Muscle layer of colon (tissue), 2 donors: ENCODE measurements around the gene ZNF341.

ENCODE experiments used
- H3K27ac ChIP-seq: one replicate; pipeline ENCODE4 v1.7.0; 2013; ENCODE audit warnings: low read depth, mild to moderate bottlenecking, low read length, moderate library complexity
- H3K27me3 ChIP-seq, 2 donors: one replicate each; pipeline ENCODE4 v1.7.0; 2013; ENCODE audit warnings: low read length in 2 of 2, mild to moderate bottlenecking in 2 of 2; ENCODE audit not compliant: insufficient read depth in 2 of 2, control insufficient read depth in 1 of 2
- H3K36me3 ChIP-seq: one replicate; pipeline ENCODE4 v1.7.0; 2013; ENCODE audit warnings: mild to moderate bottlenecking, low read length; ENCODE audit not compliant: insufficient read depth
- H3K4me1 ChIP-seq: one replicate; pipeline ENCODE4 v1.7.0; 2013; ENCODE audit warnings: mild to moderate bottlenecking, low read length; ENCODE audit not compliant: insufficient read depth
- H3K4me3 ChIP-seq, 2 donors: one replicate each; pipeline ENCODE4 v1.7.0; 2013; ENCODE audit warnings: low read length in 2 of 2, low read depth in 1 of 2, mild to moderate bottlenecking in 1 of 2, moderate library complexity in 1 of 2
- H3K9ac ChIP-seq: one replicate; pipeline ENCODE4 v1.7.0; 2013; ENCODE audit warnings: low read length
- H3K9me3 ChIP-seq: one replicate; pipeline ENCODE4 v1.7.0; 2013; ENCODE audit warnings: mild to moderate bottlenecking, low read length
- donor health status: abdominal sarcoma.
- donor health status: Adenocarcinoma of cecum.

ZNF341 gene

DNA sequence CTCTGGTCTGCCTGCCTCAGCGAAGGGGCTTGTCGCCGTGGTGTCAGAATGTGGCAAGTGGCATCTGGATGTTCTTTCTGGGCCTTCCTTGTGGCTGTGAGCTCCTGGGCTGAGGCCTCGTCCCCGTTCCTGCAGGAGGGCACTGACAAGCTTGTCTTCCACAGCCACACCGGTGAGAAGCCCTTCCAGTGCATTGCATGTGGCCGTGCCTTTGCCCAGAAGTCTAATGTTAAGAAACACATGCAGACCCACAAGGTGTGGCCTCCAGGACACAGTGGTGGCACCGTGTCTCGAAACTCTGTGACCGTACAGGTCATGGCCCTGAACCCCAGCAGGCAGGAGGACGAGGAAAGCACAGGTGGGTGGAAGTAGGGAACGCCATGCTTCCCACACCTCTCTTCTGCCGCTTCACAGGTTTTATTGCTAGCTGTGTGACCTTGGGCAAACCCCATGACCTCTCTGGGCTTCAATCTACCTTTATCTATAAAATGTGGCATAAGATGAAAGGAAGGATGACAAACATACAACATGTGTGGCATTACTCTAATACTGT is 30.0 kb downstream of the ZNF341 start:
- Histone ChIP-seq H3K9me3 (peaks cover 4% of the 10 kb centered on the region), H3K27ac (no peak overlapping the region), H3K27me3 (no peaks in the 10 kb centered on the region), H3K4me3 (no peak overlapping the region), H3K4me1 (no peaks in the 10 kb centered on the region), H3K36me3 (peaks cover 7% of the 10 kb centered on the region), H3K9ac (no peak overlapping the region)

DNA sequence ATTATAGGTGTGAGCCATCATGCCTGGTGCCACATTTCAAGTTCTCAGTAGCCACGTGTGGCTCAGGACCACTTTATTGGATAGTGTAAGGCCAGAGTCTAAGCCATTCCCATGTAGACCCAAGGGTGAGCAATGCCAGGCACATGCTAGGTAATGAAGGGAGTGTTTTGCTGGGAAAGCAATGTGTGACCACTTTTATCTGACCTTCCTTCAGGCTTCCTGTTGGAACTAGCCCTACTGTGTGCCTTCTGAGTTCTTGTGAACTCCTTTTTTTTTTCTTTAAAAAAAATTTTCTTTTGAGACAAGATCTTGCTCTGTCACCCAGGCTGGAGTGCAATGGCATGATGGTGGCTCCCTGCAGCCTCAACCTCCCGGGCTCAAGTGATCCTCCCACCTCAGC is 33.3 kb downstream of the ZNF341 start:
- no peak overlapping the region for H3K27ac ChIP-seq
- H3K4me3 ChIP-seq, result no peak overlapping the region
- no peaks in the 10 kb centered on the region for H3K4me1 ChIP-seq
- H3K9ac ChIP-seq, result no peak overlapping the region
- peaks cover 6% of the 10 kb centered on the region for H3K36me3 ChIP-seq
- no peaks in the 10 kb centered on the region for H3K27me3 ChIP-seq
- no peaks in the 10 kb centered on the region for H3K9me3 ChIP-seq

DNA sequence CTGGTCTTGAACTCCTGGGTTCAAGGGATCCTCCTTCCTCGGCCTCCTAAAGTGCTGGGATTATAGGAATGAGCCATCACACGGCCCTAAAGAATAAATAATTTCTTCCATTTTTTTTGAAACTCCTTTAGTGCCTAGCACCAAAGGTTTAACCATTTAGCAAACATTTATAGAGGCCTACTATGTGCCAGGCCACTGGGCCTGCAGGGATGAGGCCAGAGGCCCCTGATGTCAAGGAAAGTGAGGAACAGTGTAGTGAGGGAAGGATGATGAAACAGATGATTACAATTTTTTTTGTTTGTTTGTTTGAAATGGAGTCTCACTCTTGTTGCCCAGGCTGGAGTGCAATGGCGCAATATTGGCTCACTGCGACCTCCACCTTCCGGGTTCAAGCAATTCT is 33.8 kb downstream of the ZNF341 start:
- Histone ChIP-seq H3K27me3 (no peaks in the 10 kb centered on the region), H3K4me1 (no peaks in the 10 kb centered on the region), H3K9ac (no peak overlapping the region), H3K4me3 (no peak overlapping the region), H3K9me3 (no peaks in the 10 kb centered on the region), H3K27ac (no peak overlapping the region), H3K36me3 (peaks cover 6% of the 10 kb centered on the region)

DNA sequence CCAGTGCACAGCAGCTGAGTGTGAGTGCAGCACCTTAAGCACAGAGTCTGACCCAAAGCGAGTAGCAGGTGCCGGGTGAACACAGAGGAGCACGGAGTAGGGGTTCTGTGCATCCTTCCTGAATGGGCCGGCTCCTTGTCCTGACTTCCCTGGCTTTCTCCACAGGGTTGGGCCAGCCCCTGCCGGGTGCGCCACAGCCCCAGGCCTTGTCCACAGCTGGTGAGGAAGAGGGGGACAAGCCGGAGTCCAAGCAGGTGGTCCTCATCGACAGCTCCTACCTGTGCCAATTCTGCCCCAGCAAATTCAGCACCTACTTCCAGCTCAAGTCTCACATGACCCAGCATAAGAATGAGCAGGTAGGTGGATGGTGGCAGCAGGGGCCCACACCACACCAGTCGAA is 34.9 kb downstream of the ZNF341 start:
- Histone ChIP-seq H3K4me1 (no peaks in the 10 kb centered on the region), H3K4me3 (no peak overlapping the region), H3K36me3 (peaks cover 6% of the 10 kb centered on the region), H3K9ac (no peak overlapping the region), H3K27me3 (no peaks in the 10 kb centered on the region), H3K27ac (no peak overlapping the region), H3K9me3 (no peaks in the 10 kb centered on the region)

DNA sequence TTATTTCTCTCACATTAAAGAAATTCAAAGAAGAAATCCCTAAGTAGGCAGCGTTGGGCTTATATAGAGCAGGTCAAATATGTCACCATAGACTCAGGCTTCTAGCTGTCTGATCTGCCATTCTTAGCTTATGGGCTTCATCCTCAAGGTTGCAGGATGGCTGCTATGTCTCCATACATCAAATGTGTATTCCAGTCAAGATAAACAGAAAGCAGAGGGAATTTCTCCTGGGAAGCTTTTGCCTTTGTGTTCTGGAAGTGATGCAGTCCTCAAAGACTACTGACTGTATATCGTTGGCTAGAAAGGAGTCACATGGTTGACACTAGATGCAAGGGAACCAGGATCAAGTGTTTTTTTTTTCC is 36.0 kb downstream of the ZNF341 start:
- no peak overlapping the region for H3K4me3 ChIP-seq
- no peaks in the 10 kb centered on the region for H3K4me1 ChIP-seq
- H3K27ac ChIP-seq, result no peak overlapping the region
- H3K9me3 ChIP-seq, result no peaks in the 10 kb centered on the region
- no peaks in the 10 kb centered on the region for H3K27me3 ChIP-seq
- H3K9ac ChIP-seq, result no peak overlapping the region
- H3K36me3 ChIP-seq, result peaks cover 6% of the 10 kb centered on the region

DNA sequence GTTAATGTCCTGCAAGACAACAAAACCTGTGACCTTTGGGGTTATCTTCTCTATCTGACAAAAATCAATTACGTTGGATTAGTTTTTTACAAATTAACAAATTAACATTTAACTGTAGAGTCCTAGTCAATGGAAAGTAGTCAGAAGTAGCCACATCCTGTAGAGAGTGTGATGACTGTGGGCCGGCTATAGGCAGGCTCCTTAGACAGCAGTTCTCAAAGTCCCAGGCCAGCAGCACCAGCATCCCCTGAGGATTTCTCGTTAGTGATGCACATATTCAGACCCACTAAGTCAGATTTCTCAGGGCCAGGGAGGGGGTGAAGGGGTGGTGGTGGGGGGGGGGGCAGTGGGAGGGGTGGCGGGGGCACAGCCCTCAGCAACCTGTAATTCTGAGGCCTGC is 37.2 kb downstream of the ZNF341 start:
- no peaks in the 10 kb centered on the region for H3K4me1 ChIP-seq
- no peak overlapping the region for H3K9ac ChIP-seq
- peaks cover 11% of the 10 kb centered on the region for H3K36me3 ChIP-seq
- no peaks in the 10 kb centered on the region for H3K27me3 ChIP-seq
- no peaks in the 10 kb centered on the region for H3K9me3 ChIP-seq
- H3K4me3 ChIP-seq, result no peak overlapping the region
- no peak overlapping the region for H3K27ac ChIP-seq

DNA sequence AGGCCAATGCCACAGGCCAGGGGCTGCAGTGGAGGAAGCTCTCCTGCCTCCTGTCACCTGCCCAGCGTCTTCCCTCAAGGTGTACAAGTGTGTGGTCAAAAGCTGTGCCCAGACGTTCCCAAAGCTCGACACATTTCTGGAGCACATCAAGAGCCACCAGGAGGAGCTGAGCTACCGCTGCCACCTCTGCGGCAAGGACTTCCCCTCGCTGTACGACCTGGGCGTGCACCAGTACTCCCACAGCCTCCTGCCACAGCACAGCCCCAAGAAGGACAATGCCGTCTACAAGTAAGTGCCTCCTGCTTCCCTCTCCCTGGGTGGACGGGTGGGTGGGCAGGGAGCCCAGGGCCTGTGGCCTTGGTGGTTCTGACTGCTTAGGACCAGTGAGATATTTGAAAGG is 38.2 kb downstream of the ZNF341 start:
- H3K4me1 ChIP-seq, result no peaks in the 10 kb centered on the region
- H3K27ac ChIP-seq, result no peak overlapping the region
- no peak overlapping the region for H3K4me3 ChIP-seq
- no peaks in the 10 kb centered on the region for H3K27me3 ChIP-seq
- no peaks in the 10 kb centered on the region for H3K9me3 ChIP-seq
- peaks cover 11% of the 10 kb centered on the region for H3K36me3 ChIP-seq
- no peak overlapping the region for H3K9ac ChIP-seq

DNA sequence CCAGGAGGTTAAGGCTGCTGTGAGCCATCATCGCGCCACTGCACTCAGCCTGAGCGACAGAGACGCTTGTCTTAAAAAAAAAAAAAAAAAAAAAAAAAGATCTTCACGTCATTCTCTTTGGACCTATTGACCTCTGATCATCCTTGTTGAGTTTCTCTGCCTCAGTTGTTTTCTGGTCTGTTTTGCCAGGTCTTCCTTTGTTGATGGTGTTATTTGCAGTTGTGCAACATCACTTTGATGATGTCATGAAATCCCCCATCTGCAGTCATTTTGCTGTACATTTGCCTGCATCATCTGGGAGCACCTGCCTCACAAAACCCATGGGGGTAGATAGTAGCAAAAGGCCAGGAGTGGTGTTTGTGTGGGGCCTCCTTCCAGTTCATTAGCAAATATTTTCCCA is 40.1 kb downstream of the ZNF341 start:
- Histone ChIP-seq H3K27me3 (no peaks in the 10 kb centered on the region), H3K27ac (no peak overlapping the region), H3K4me1 (no peaks in the 10 kb centered on the region), H3K4me3 (no peak overlapping the region), H3K9ac (no peak overlapping the region), H3K9me3 (no peaks in the 10 kb centered on the region), H3K36me3 (peaks cover 11% of the 10 kb centered on the region)

GRCh38 chr20:33772439-33772838 is 40.6 kb downstream of the ZNF341 start:
- Histone ChIP-seq H3K9ac (no peak overlapping the region), H3K4me3 (no peak overlapping the region), H3K27me3 (no peaks in the 10 kb centered on the region), H3K36me3 (peaks cover 11% of the 10 kb centered on the region), H3K9me3 (no peaks in the 10 kb centered on the region), H3K27ac (no peak overlapping the region), H3K4me1 (no peaks in the 10 kb centered on the region)

DNA sequence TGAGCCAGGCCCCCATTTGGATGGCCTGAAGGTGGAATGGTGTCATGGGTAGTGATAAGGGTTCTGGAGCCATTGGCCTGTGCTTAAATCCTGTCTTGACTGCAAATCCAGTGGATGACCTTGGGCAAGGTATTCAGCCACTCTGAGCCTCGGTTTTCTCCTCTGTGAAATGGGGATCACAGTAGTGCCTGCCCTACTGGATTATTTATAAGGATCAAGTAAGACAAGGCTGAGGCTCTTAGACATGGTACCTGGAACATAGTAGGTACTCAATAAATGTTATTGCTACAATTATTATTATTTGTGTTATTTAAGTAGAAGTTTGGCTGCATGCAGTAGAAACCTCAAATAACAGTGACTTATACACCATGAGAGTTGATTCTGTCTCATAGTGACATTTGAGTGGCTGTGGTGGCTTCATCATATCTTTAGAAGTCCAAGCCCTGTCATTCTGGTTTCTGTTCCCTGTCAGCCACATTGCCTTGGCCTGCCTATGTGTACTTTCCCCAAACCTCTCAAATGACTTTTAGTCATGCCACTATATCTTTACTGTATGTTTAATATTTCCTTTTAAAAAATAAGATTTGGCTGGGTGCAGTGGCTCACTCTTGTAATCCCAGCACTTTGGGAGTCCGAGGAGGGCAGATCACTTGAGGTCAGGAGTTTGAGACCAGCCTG is 41.8 kb downstream of the ZNF341 start:
- H3K27me3 ChIP-seq, result no peaks in the 10 kb centered on the region
- peaks cover 6% of the 10 kb centered on the region for H3K36me3 ChIP-seq
- H3K27ac ChIP-seq, result no peak overlapping the region
- no peaks in the 10 kb centered on the region for H3K4me1 ChIP-seq
- H3K9ac ChIP-seq, result no peak overlapping the region
- H3K4me3 ChIP-seq, result no peak overlapping the region
- no peaks in the 10 kb centered on the region for H3K9me3 ChIP-seq

GRCh38 chr20:33777816-33778215 is 46.0 kb downstream of the ZNF341 start:
- Histone ChIP-seq H3K36me3 (peaks cover 11% of the 10 kb centered on the region), H3K4me3 (no peak overlapping the region), H3K9ac (no peak overlapping the region), H3K9me3 (no peaks in the 10 kb centered on the region), H3K4me1 (no peaks in the 10 kb centered on the region), H3K27me3 (no peaks in the 10 kb centered on the region), H3K27ac (no peak overlapping the region)

DNA sequence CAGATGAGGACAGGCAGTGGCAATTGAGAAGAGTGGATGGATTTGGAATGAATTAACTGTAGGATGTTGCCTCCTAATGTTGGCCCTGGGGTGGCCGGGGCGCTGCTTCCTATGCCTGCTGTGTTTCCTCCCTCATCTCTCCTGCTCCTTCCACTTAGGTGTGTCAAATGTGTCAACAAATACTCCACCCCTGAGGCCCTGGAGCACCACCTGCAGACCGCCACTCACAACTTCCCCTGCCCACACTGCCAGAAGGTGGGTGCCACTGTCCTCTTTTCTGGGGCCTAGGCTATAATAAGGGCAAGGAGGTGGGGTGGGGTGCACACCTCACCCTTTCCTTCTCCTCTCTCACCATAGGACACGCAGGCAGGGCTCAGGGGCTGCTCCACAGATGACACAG is 49.3 kb downstream of the ZNF341 start:
- Histone ChIP-seq H3K4me1 (no peaks in the 10 kb centered on the region), H3K27me3 (no peaks in the 10 kb centered on the region), H3K9me3 (no peaks in the 10 kb centered on the region), H3K27ac (no peak overlapping the region), H3K36me3 (peaks cover 6% of the 10 kb centered on the region), H3K9ac (no peak overlapping the region), H3K4me3 (no peak overlapping the region)
